RCC 7860 (cell line): ENCODE results near the gene UBE2I.
A peak's percentile ranks its signal among the peaks of the same experiment; 100 is the strongest.
"Not testable (repeated sequence)": the region's sequence is repeated elsewhere in the genome, so short reads cannot be mapped to it uniquely, and the experiment has no call there.

Experiments
- DNase-seq: peaks from one replicate; pipeline ENCODE4 v3.0.0-alpha.2; 2015; ENCODE audit warnings: low spot score
- FAIRE-seq: peaks from 2 replicates; lab custom pipeline; 2012; peaks lifted over from hg19 to GRCh38; lab: Jason Lieb, UNC

UBE2I gene

DNA sequence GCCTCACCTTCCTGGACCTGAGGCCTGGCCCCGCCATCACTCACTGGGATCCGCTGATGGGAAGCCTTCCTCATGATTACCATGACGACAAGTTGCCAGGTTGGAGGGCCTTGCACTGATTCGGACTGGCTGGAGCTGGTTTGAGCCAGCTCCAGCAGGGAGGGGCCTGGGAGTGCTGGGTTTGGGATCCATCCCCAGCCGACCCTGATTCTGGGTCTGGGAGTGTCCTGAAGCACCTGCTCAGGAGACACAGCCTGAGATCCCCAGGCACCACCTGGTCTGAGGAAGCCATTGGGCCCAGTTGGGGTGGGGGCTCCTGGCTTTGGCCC is 18.1 kb downstream of the UBE2I start:
- FAIRE-seq: no peak

DNA sequence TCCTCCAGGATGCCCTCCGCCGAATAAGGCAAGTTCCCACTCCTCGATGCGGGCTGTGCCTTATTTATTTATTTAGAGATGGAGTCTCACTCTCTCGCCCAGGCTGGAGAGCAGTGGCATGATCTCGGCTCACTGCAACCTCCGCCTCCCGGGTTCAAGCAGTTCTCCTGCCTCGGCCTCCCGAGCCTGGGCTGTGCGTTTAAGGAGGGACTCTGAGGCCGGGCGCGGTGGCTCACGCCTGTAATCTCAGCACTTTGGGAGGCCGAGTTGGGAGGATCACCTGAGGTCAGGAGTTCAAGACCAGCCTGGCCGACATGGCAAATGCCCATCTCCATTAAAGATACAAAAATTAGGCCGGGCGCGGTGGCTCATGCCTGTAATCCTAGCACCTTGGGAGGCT is 18.7 kb downstream of the UBE2I start:
- not testable (repeated sequence) for FAIRE-seq

More for the DNA sequence above, 18.1 kb downstream of the UBE2I start:
- DNase-seq: no peak

DNA sequence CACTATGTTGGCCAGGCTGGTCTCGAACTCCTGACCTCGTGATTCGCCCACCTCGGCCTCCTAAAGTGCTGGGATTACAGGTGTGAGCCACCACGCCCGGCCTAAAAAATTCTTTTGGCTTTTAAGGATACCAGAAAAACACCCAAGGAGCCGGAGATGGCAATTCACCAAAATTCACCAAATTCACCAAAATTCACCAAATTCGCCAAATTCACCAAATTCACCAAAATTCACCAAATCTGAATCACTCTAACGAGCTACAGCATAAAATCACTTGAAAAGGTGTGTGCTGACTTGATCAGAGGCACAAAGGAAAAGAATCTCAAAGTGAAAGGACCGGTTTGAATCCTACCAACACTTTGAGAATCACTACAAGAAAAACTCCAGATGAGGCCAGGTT is 19.5 kb downstream of the UBE2I start:
- not testable (repeated sequence) for FAIRE-seq, DNase-seq

More for the DNA sequence above, 18.7 kb downstream of the UBE2I start:
- not testable (repeated sequence) for DNase-seq

DNA sequence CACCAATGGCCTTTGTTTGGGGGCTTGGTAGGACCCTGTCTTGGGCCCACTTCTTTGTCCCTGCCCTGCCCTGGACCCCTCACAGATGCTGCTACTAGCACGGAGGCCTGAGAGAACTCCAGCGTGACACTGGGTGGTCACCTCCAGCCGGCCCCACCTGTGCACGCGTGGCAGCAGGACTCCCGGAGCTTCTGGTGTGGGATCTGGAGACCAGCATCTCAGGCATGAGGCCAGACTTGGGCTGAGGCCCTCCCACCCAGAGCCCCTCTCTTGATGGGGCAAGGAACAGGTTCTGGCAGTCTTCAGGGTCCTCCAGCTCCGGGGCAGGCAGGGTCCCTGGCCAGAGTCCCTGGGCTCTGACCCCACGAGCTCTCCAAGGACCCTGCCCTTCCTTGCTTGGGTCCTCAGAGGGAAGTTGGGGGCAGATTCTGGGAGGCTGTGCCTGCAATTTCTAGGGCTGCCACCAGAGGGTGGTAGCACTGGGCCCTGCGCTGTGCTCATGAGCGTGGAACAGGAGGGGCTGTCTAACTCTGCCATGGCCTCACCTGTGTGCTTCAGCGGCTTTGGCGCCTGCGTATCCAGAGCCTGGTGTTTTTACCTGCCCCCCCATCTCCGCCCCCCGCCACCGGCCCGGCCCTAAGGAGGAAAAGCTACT is 21.0 kb downstream of the UBE2I start:
- no peak for FAIRE-seq
- DNase-seq: no peak

DNA sequence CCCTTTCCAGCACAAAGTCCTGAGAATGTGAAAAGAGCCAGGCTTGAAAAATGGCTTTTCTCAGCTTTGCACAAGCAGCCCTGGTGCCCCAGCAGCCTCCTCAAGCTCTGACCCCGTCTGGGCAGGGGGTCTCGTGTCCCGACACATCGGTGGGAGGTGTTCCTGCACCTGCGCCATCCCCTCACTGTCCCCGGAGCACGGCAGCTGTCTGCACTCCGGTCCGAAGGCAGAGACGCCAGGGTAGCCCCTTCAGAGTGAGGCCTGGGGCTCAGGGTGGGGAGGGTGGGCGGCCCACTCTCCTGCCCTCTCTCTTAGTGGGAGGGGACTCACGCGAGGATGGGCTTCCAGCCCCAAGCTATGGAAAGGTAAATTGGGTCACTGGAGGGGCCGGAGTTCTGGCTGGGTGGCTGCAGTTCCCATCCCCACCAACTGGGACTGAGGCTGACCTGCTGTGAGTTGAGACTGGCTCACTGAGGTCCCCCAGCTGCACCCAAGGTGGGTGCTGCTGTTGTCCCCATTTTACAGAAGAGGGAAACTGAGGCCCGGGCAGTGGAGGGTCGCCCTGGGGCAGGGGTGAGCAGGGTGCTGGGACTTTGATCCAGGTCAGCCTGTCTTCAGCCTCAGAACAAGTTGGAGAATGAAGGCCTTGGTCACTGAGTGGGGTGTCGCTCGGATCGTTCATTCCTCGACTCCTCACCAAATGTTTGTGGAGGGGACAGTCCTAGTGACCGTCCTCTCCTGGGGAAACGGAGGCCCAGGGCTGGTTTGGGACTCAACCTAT is 21.7 kb downstream of the UBE2I start:
- DNase-seq: no peak
- no peak for FAIRE-seq

DNA sequence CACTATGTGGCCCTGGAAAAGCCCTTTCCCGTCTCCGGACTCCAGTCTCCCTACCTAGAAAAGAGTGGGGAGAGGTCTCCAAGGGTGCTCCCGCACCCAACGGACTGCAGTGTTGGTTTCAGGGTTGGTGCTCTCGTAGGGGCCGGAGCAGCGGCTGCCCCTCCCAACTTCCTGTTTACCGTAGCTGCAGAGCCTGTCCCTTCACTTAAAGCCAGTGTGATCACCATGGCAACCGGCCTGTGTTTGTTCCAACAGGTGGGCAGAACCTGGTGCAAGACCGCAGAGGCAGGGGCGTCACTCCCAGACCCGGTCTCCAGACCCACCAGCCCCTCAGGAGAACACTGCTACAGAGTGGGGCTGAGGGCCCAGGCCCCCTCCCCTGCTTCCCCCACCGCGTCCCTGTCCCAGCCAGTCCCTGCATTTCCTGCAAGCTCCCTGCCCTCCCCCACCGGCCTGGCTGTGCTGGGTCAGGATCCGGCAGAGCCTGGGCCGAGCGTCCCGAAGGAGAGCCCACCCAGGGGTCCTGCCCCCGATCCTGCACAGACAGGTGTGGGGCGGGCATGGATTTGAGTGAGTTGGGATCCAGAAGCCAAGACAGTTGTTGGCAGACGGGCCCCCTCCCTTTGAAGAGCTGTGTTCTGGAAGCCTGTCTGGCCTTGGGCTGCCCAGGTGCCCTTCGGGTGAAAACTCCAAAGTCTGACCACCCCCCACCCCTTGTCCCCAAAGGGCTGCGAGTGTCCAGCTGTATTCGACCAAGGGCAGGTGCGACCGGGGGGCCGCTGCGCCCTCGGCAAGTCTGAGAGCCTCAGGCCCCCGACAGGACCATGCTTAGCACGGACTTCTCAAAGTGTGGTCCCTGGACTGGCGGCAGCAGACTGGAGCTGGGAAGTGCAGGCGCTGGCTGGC is 22.5 kb downstream of the UBE2I start:
- DNase-seq: peak; percentile 37
- FAIRE-seq: no peak

DNA sequence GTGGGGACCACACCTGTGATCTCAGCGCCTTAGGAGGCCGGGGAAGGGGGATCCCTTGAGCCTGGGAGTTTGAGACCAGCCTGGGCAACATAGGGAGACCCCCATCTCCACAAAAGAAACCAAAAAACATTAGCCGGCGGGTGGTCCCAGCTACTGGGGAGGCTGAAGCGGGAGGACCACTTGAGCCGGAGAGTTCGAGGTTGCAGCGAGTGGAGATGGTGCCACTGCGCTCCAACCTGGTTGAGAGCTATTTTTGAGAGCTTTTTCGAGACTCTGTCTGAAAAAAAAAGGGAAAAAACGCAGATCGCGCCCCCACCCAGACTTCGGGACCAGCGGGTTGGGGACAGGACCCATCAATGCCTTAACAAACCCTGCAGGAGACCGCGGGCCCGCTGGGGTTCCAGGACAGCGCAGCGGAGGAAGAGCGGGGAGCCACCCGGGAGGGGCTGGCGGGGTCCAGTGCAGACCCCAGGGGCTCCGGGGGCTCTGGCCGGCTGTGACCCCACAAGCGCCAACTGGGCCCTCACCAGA is 23.2 kb downstream of the UBE2I start:
- FAIRE-seq: no peak
- no peak for DNase-seq

DNA sequence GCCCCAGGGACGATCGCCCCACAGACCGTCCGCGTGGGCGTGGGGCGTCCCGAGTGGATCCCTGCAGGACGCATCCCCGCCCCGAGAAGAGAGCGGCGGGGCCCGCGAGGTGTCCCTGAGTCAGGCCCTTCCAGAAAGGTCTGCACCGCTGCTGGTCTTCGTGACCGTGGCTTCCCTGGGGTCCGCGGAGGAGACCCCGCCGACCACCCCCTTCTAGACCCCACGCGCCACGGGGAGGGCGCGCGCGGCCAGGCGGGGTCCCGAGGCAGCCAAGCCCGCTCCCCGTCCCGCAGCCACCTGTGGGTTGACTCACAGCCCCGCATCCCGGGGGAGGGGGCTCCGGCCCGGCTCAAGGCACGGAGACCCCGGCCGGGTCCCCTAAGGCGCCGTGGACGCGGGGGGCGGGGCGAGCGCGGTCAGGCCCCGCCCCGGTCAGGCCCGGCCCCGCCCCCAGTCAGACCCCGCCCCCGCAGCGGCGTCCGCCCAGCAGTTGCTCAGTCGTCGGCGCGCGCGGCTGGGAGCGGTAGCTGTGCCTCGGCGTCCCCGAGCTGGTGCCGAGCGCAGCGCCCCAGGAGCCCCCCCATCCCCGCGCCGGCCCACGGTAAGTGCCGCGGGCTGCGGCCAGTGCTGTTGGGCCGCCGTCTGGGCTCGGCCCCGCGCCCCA is 23.8 kb downstream of the UBE2I start, which contains the start of gene BAIAP3:
TSS of gene BAIAP3 (plus strand) at position 497 of the 664 bp plus-strand sequence. CDS start 4,905 bp downstream, outside the sequence.
- no peak for DNase-seq
- FAIRE-seq: no peak

DNA sequence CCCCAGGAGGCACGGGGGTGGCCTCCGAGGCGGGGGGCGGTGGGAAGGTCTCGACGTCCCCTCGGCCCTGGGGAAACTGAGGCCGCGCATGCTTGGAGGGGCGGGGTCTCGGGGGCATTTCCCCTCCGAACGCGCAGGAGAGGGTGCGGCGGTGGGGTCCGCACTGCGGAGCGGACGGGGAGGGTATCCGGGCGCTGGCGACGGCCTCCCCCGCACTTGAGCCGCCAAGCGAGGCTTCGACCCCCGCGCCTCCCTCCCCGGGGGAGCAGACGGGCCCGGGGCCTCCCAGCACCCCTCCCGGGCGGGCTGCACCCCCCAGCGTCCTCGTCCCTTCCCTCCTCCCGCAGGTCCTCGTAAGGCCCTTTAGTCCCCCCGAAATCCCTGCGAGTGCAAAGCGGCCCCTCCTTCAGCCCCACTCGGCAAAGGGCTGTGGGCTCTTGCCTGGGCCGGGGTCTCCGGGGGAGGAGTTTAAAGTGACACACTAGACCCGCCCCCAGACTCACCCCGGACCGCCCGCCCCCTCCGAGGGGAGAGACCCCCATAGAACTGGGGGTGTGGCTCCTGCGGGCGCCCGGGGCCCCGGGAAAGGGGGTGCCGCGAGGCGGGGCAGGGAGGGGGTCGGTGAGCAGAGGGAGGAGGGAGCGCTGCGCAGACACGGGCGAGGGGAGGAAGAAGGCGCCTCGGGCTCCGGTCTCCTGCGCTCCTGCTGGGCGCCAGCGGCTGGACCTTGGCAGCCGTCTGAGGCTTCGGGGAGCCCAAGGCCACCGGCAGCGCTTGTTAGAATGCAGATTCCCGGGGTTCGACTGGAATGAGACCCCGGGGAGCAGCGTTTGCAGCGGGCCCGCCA is 24.6 kb downstream of the UBE2I start:
- DNase-seq: no peak
- FAIRE-seq: no peak

DNA sequence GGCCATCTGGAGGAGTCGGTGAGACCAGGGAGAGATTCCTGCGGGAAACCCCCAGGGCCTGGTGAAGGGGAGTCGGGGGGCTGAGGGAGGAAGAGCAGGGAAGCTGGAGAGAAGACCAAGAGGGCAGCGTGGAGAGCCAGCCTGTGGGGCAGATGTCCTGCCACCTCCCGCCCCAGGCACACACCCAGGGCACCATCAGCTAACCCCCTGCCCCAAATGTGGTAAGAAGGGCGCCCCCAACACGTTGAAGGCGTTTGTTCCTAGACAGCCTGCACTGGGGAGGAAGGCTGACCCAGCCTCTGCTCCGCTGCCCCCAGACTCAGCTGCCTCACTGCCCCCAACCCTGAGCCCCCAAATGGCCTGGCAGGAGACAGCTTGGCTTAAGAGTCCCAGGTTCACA is 25.3 kb downstream of the UBE2I start:
- DNase-seq (no peak), FAIRE-seq (no peak)

DNA sequence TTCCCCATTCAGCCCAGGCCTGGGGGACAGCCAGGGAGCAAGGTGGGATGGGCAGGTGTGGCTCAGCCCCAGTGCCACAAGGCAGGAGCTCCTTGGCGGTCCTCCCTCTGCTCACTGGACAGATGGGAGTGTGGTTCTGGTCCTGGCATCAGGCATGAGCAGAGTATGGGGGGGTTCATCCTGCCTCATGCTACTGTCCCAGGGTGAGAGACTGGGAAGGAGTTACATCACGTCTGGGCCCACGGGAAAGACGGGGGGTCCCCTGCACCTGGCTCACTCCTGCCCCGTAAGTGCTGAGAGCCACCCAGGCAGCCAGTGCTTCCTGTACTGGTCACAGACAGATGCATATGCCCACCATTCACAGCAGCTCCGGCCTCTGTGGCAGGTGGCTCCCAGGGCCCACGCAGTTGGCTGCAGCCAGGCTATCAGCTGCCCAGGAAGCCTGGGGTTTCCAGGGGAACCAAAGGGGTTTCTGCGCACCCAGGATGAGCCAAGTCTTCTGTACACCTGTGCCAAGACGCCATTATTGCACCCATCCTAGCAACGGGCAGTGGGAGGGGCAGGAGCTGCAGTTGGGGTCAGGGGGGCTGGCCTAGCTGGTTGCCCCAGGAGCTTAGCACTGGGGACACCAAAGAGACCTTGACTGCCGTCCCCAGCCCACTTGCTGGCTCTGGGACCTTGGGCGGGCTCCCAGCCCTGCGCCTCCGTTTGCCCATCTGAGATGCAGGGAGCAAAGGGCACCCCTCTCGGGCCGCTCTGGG is 26.0 kb downstream of the UBE2I start:
- DNase-seq: no peak
- no peak for FAIRE-seq

DNA sequence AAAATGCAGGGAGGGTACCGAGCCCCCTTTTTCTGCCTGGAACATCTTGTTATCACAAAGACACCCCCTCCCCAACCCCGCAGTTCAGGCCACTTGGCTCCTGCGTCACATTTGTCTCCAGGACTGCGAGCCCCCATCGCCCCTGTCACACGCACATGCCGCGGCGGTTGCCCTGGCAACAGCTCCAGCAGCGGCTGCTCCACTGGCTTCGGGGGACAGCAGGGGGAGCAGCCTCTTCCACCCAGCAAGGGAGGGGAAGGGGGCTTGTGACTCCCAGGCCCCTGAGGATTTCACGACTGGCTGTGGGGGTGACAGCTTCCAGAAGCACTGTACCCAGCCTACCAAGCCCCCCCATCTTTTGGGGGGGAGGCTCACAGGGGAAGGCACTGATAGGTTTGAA is 26.6 kb downstream of the UBE2I start:
- FAIRE-seq: no peak

DNA sequence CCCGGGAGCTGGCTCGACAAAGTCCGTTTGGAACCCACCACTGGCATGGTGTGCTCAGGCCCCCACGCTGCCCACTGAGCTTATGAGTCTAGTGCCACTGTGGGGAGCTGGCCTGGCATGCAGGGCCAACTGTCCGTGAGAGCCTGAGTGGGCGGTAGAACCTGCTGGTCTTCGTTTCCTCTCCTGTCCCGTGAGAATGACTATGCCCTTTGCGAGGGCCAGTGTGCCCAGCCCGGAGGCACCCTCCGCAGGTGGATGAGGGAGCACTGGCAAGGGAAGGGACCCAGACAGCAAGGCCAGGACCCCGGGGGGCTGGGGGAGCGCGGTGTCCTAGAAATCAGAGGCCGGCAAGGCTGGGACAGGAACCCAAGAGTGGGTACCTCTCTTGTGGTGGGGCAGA is 27.2 kb downstream of the UBE2I start:
- FAIRE-seq (no peak), DNase-seq (no peak)

More for the DNA sequence above, 26.6 kb downstream of the UBE2I start:
- DNase-seq: no peak

DNA sequence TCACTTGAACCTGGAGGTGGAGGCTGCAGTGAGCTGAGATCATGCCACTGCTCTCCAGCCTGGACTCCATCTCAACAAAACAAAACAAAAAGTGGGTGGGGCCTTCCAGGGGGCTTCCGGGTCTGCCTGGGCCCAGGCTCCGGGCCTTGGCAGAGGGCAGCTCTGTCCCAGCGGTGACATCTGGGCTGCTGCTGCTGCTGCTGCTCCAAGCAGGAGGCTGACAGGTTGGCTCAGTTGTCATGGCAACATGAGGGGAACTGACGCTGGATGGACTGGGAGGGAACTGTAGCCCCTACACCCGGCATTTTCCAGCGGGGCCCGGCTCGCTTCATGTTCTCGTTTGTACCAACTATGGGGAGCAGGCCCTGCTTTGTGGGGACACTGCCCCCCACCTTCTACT is 28.1 kb downstream of the UBE2I start:
- DNase-seq (no peak), FAIRE-seq (no peak)

DNA sequence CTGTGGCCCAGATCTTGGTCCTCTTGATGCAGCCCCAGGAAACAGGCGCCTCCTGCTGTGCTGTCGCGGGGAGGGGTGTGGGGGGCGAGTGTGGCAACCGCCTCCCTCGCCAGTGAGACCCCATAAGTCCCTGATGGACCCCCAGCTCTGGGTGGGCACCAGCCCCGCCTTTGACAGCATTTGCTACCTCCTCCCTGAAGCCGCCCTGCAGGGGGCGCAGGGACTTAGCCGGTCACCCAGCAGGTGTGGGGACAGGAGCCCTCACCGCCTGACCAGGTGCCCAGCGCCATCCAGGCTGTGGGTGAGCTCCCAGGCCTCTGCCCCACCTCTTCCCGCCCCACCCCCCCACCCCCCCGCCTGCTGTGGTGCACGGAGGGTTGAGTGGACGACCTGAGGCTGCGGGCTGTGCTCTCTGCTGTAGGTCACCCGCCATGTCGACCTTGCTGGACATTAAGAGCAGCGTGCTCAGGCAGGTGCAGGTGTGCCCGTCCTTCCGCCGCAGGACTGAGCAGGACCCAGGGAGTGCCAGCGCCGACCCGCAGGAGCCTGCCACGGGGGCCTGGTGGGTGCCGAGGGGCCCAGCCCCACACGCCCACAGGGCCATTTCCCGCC is 28.8 kb downstream of the UBE2I start:
- DNase-seq (no peak), FAIRE-seq (no peak)

DNA sequence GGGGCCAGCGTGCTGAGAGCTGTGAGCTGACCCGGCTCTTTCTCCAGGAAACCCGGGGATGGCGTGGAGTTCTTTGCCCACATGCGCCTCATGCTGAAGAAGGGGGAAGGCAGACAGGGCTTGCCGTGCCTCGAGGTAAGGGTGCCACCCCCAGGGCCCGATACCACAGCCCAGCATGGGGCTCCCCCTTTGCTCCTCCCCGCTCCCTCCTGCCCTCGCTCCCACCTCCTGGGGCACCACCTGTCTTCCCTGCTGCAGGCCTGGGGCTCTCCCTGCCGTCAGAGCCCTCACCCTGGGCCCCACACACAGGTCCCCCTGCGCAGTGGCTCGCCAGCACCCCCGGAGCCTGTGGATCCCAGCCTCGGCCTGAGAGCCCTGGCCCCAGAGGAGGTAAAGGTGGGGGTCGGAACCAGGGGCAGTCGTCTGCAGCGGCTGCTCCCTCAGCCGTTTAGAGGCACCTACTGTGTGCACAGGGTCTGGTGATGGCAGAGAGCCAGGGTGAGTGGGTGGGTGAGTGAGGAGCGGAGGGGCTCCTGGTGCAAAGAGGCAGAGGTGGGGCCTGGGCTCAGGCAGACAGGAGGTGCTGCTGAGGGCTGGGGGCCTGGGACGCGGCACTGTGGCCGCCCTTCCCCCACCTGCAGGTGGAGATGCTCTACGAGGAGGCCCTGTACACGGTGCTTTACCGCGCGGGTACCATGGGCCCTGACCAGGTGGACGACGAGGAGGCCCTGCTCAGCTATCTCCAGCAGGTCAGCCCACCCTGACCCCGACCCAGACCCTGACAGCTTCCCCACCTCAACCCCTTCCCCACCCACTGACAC is 29.6 kb downstream of the UBE2I start:
- DNase-seq (no peak), FAIRE-seq (no peak)

DNA sequence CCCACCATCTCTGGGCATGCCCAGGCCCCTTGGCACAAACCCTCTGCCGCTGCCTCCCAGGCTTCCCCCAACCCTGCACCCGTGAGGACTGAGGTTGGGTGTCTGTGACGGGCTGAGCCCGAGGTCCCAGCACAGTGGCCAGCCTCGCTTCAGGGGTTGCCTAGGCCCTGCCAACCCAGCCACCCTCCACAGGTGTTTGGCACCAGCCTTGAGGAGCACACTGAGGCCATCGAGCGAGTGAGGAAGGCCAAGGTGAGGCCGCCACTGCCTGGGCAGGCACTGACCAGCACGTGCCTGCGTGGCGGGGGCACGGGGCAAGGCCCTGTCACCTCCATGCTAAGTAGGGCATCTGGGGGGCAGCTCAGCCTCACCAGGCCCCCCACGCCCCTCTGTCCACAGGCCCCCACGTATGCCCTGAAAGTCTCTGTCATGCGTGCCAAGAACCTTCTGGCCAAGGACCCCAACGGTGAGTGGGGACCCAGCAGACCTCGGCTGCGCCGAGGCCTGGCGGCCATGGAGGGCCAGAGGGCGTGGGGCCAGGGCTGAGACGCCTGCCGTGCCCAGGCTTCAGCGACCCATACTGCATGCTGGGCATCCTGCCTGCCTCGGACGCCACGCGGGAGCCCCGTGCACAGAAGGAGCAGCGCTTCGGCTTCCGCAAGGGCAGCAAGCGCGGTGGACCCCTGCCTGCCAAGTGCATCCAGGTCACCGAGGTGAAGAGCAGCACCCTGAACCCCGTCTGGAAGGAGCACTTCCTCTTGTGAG is 31.5 kb downstream of the UBE2I start:
- FAIRE-seq (no peak), DNase-seq (no peak)
